HG03066 (cell line): Measurements from ENCODE around the gene QRICH1.

Experiments
- ATAC-seq: cut with Tn5 transposase; IDR thresholded peaks from one replicate; pipeline ENCODE4 v1.9.1; 2021; ENCODE audit warnings: low read depth; ENCODE audit not compliant: unreplicated experiment

Gene QRICH1

GRCh38 chr3:49035281-49035680, 58.6 kb downstream of the QRICH1 start:
- ATAC-seq, result no peak

- ATAC-seq, result no peak
Observed at GRCh38 chr3:49034650-49035049, 59.2 kb downstream of the QRICH1 start.

- ATAC-seq, result no peak
Observed at GRCh38 chr3:49032646-49033304, 61.1 kb downstream of the QRICH1 start.

DNA sequence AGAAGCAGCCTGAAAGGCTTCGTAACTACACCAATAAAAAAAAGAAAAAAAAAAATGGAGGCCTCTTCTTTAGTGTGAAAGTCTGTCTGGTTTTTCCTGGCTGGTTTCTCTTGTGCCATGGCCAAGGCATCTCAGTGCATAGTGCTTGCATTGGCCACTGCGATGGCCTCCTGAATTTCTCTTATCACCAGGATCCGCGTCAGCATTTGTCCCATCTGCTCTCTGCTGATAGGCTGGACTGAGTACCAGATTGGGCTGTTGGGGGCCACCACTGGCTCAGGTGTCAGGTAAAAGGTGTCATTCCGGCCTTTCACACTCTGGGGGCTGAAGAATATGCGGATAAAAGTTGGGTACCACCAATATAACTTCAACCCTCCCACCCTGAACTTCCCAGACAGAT, 63.5 kb downstream of the QRICH1 start:
- ATAC-seq, result no peak

DNA sequence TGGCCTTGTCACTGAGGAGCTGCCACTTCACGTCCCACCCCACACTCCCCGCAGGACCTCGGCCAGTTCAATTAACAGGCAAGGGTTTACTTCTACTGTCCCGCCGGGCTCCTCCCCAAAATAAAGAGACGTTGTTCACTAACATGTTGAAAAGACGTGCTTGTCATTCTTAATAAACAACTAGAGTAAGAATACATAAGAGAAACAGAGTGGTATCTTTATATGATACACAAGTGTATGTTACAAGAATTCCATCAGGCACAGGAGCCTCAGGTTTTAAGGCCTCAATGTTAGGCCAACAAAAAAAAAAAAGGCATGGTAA, 64.3 kb downstream of the QRICH1 start:
- no peak for ATAC-seq

- peak; percentile 87 for ATAC-seq
Observed at GRCh38 chr3:49028673-49029562, 65.0 kb downstream of the QRICH1 start, which contains the start of gene IMPDH2. TSS of gene IMPDH2 (minus strand) at chr3:49029398. CDS start at chr3:49029350, 48 bp downstream.

DNA sequence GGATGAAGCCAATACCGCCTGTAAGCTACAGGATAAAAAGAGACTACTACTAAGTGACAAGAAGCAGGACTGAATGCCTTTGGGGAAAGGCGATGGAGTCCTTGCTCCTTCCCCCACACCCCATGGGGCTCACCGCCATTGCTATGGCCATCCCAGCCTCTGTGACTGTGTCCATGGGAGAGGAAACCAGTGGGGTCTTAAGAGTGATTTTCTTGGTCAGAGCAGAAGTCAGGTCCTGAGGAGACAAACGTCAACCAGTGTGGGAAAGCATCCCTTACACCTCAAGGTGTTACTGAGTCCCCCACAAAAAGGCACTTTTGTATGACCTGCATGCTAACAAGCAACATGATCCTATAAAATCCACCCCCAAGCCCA, 65.6 kb downstream of the QRICH1 start:
- no peak for ATAC-seq

DNA sequence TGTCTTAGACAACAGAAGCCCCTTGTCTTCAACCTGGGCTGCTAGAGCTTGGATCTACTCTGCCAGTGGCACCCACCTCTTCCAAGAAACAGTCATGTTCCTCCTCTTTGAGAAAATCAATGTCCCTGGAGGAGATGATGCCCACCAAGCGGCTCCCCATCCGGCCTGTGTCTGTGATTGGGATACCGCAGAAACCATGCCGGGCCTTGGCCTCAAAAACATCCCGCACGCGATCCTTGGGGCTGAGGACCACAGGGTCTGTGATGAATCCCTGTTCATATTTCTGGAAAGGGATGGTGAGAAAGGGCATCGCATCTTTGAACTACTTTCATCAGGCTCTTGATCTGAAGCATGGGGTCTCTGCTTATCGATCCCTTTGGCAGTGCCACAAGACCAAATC, 66.2 kb downstream of the QRICH1 start:
- ATAC-seq, result no peak

- no peak for ATAC-seq
Observed at GRCh38 chr3:49026536-49026935, 67.3 kb downstream of the QRICH1 start.

GRCh38 chr3:49025793-49026520, 67.9 kb downstream of the QRICH1 start:
- no peak for ATAC-seq

- no peak for ATAC-seq
Observed at GRCh38 chr3:49025005-49025792, 68.7 kb downstream of the QRICH1 start.

DNA sequence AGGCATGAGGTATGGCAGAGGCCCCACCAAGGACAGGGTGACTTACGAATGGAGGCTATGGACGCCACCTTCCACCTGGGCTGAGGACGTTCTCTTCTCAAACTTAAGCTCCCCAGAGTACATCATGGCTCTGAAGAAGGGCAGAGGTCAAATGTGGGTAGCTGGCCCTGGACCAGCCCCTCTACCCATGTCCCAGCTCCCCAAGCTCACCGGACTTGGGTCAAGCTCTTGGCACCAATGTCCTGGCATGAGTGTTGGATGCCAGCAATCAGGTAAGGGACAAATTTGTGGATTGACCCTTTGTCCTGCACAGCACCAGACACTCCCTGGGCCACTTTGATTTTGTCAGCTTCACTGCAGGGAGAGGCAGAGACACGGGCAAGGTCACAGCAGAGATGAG, 69.4 kb downstream of the QRICH1 start:
- no peak for ATAC-seq

- ATAC-seq, result no peak
Observed at GRCh38 chr3:49023775-49024174, 70.1 kb downstream of the QRICH1 start.

- no peak for ATAC-seq
Observed at GRCh38 chr3:49022688-49023171, 71.1 kb downstream of the QRICH1 start.

DNA sequence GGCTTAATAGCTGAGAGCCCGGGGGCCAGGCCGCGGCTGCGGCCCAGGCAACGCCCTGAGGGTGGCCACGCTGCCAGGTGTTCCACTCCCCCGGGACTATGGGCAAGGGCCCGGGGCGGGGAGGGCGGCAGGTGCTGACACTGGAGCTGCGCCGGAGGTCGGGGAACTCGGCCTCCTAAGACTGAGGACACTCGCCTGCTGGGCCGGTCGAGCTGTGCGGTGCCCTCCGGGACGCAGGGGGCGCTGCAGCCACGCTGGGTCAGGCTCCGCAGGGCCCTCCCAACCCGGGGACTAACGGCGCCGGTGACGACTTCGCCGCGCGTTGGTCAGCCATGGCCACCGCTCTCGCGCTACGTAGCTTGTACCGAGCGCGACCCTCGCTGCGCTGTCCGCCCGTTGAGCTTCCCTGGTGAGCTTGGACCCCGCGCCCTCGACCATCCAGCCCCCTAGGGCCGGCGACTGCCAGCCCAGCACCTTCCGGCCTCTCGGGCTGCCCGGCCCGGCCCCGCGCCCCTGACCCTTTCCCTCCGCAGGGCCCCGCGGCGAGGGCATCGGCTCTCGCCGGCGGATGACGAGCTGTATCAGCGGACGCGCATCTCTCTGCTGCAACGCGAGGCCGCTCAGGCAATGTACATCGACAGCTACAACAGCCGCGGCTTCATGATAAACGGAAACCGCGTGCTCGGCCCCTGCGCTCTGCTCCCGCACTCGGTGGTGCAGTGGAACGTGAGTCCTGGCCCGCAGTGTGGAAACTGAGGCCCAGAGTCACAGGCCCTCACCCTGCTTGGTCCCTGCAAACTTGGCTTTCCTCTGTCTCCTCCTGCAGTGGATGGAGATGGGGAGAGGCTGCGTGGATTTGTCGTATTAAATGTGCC, 71.8 kb downstream of the QRICH1 start, which contains the start of gene NDUFAF3:
TSS of gene NDUFAF3 (plus strand) at position 309 of the 875 bp plus-strand sequence. CDS start at position 333, 24 bp downstream.
- ATAC-seq, result peak; percentile 51

DNA sequence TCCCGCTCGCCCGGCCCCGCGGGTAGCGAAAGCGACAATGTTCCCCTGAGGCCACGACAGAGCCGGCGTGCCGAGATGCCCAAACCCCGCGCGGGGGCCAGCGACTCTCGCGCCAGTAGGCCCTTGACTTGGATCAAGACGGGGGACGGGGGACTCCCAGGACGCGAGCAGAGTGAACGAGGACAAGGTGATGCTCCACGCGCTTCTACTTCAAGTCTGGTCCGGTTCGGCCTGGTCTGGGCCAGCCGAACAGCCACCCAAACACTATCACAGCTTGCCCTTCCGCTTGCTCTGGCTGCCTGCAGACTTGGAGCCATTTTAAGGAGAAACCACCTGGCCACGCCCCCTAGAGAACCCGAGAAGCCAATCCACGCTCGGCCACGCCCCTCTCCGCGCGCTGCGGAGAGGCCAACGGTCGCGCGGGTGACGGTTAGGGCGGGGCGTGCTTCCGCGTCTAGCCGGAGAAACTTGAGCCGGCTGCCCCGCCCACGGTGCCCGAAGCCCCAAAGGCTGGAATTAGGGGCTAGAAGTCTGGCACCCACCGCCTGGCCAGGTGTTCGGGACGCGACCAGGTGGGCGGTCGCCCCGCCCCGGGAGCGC, 72.6 kb downstream of the QRICH1 start:
- ATAC-seq, result peak; percentile 43

DNA sequence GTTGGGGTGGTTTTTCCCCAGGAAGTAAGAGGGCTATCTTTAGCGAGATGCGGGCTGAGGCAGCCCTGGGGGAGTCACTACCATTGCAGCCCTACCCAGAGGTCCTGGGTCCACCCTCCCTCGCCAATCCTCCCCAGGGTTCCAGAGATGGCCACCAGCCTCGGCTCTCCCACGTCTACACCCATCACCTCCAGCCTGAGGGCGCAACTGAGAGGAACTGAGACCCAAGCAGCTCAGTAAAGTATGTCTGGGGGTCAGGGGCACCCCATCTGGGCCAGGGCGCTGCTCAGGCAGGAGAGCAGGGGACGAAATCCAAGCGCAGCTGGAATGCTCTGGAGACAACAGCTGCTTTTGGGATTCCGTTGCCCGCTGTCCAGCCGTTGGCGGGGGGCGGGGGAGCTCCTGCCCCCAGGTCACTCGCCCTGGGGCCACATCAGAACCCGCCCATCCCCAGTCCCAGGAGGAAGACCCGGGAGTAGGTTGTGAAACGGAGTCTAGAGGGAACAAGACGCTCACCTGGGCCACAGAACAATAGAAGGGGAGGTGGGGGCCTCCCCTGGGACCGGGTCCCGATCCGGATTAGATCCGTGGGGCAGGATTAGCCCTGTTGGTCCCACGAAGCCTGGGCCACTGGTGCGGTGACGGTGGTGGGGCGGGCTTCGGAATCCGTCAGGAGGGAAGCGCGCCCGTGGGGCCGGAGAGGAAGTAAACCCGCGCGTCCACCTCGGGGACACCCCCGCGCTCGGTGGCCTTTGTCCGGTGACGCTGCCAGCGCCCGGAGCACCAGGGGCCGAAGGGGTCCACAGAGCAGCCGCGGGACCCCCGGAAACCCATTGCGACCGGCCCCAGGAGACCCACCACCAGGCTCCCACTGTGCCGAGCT, 73.3 kb downstream of the QRICH1 start:
- no peak for ATAC-seq

DNA sequence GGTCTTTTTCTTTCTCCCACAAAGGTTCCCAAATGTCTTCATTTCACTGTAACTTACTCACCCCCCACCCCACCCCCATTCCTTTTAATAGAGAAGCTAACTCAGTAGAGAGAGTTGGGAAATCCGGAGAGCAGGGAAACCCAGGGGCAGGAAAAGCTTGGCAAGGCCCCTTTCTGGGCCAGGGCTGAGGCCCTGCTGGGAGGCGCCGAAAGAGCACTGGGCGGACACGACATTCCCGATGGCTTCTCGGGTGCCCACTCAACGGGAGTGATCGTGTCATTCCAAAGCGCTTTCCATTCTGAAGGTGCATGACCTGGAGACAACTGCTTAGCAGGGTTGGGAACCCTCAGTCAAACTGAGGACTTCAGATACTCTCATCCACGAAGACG, 73.9 kb downstream of the QRICH1 start:
- no peak for ATAC-seq
